ENCODE results near the gene BHLHE40. TPM values are rescaled to one million over a fixed set of nuclear protein-coding genes. Genes with fewer than 3 reads are reported as not detected.

BHLHE40 gene
- total and polyA plus RNA-seq, 10 of the 15 experiments (the other 5 are each of a cell fraction or from before 2014, with no cell fraction given) = 25.2 to 106 (median 51.4) TPM

GRCh38 chr3:4956099-4956498, 23.1 kb upstream of the BHLHE40 start:
- CTCF ChIA-PET = interaction anchor here (1.2 kb wide), 1 partner anchor 13 kb away, joined by 3 read pairs; no protein-coding TSS in a partner anchor
- no peak for TF ChIP-seq TAF1 (IDR thresholded peaks at IDR 0.05; ENCODE audit: borderline replicate concordance, low read depth, low read length)
- ATAC-seq (no peak), DNase-seq (ENCODE audit: low read depth, low spot score) (no peak), FAIRE-seq (no peak)
- no TSS peak for BruUV-seq (replicated peaks)
- SMC1A ChIA-PET (ENCODE audit: uncharacterized antibody, unreplicated experiment) = interaction anchor here (1.1 to 2.1 kb wide), 2 partner anchors 17 to 142 kb away, joined by 3 to 8 read pairs; no protein-coding TSS in a partner anchor
- POLR2A ChIA-PET = interaction anchor here (1.0 kb wide), 1 partner anchor 10 kb away, joined by 4 read pairs; no protein-coding TSS in a partner anchor
- RAD21 ChIA-PET (ENCODE audit: unreplicated experiment) = no interaction called here
- Histone ChIP-seq H3K36me3 (ENCODE audit: control insufficient read depth in 2 of 2, insufficient read depth in 2 of 2, low read length in 1 of 2) (no peaks in the 10 kb centered on the region), H3K9ac (ENCODE audit: control insufficient read depth, insufficient read depth, low read length) (no peak overlapping the region), H3K27ac (ENCODE audit: control insufficient read depth, insufficient read depth) (no peak overlapping the region), H3K79me2 (ENCODE audit: control insufficient read depth, insufficient read depth, low read length) (no peaks in the 10 kb centered on the region), H3K9me3 (replicated peaks; ENCODE audit: control insufficient read depth, insufficient read depth, low read length) (peaks cover 5% of the 10 kb centered on the region; the same call in 2 of the 3 replicates), H2AFZ (ENCODE audit: control insufficient read depth, low read depth, low read length) (no peak overlapping the region), H3K4me2 (ENCODE audit: control insufficient read depth, insufficient read depth) (no peak overlapping the region), H3K4me3 (no peak overlapping the region), H3K27me3 (replicated peaks in 1 of 2; ENCODE audit: control insufficient read depth in 2 of 2, insufficient read depth in 2 of 2, low read length in 1 of 2) (no peaks in the 10 kb centered on the region), H4K20me1 (ENCODE audit: control insufficient read depth, insufficient read depth) (no peaks in the 10 kb centered on the region), H3K4me1 (ENCODE audit: control insufficient read depth, insufficient read depth, low read length) (no peaks in the 10 kb centered on the region)
- 88% methylated on average over 2 of the region's 2 CpGs for WGBS (ENCODE audit: insufficient coverage, insufficient replicate concordance, low lambda C conversion rate, missing lambda C conversion rate)
- intact Hi-C loops (cut with micrococcal nuclease; ENCODE audit: unreplicated experiment) (no loop called here), in situ Hi-C loops (cut with MboI) (no loop called here)

- in situ Hi-C loops (cut with MboI) = no loop called here
- DNase-seq (ENCODE audit: low read depth, low spot score) (no peak), ATAC-seq (no peak), FAIRE-seq (no peak)
- ChIA-PET POLR2A (interaction anchor here (1.0 kb wide), 1 partner anchor 10 kb away, joined by 4 read pairs; no protein-coding TSS in a partner anchor), SMC1A (ENCODE audit: uncharacterized antibody, unreplicated experiment) (interaction anchor here (1.1 to 2.3 kb wide), 3 partner anchors 19 to 142 kb away, joined by 3 to 5 read pairs (median 4); no protein-coding TSS in a partner anchor), CTCF (interaction anchor here (1.2 kb wide), 2 partner anchors 13 to 245 kb away, joined by 3 read pairs; no protein-coding TSS in a partner anchor), RAD21 (ENCODE audit: unreplicated experiment) (no interaction called here)
- Histone ChIP-seq H3K4me2 (ENCODE audit: control insufficient read depth, insufficient read depth) (no peak overlapping the region), H3K36me3 (ENCODE audit: control insufficient read depth in 2 of 2, insufficient read depth in 2 of 2, low read length in 1 of 2) (no peaks in the 10 kb centered on the region), H3K27ac (ENCODE audit: control insufficient read depth, insufficient read depth) (no peak overlapping the region), H2AFZ (ENCODE audit: control insufficient read depth, low read depth, low read length) (no peak overlapping the region), H3K4me1 (ENCODE audit: control insufficient read depth, insufficient read depth, low read length) (no peaks in the 10 kb centered on the region), H3K27me3 (replicated peaks in 1 of 2; ENCODE audit: control insufficient read depth in 2 of 2, insufficient read depth in 2 of 2, low read length in 1 of 2) (no peaks in the 10 kb centered on the region), H3K79me2 (ENCODE audit: control insufficient read depth, insufficient read depth, low read length) (no peaks in the 10 kb centered on the region), H4K20me1 (ENCODE audit: control insufficient read depth, insufficient read depth) (no peaks in the 10 kb centered on the region), H3K9ac (ENCODE audit: control insufficient read depth, insufficient read depth, low read length) (no peak overlapping the region), H3K4me3 (no peak overlapping the region), H3K9me3 (replicated peaks; ENCODE audit: control insufficient read depth, insufficient read depth, low read length) (peaks cover 5% of the 10 kb centered on the region; the same call in 2 of the 3 replicates)
- WGBS (ENCODE audit: insufficient coverage, insufficient replicate concordance, low lambda C conversion rate, missing lambda C conversion rate) = 24% methylated on average over 2 of the region's 2 CpGs
- intact Hi-C loops (cut with micrococcal nuclease; ENCODE audit: unreplicated experiment) = no loop called here
- no TSS peak for BruUV-seq (replicated peaks)
- no peak for TF ChIP-seq CREM (IDR thresholded peaks at IDR 0.05; ENCODE audit: low read depth)
- no peak for TF ChIP-seq ESRRA (IDR thresholded peaks at IDR 0.05; ENCODE audit: low read length)
- TF ChIP-seq MYB (IDR thresholded peaks at IDR 0.05; ENCODE audit: borderline replicate concordance, low read depth, low read length) = no peak
- no peak for TF ChIP-seq NFYA (IDR thresholded peaks at IDR 0.05; ENCODE audit: borderline replicate concordance, low read depth, low read length)
- TF ChIP-seq KDM1A (IDR thresholded peaks at IDR 0.05; ENCODE audit: borderline replicate concordance) = no peak
- no peak for TF ChIP-seq CHD1 (IDR thresholded peaks at IDR 0.05; ENCODE audit: low read depth, low read length)
- no peak for TF ChIP-seq SUPT20H (IDR thresholded peaks at IDR 0.05; ENCODE audit: borderline replicate concordance, control insufficient read depth, low read depth, low read length)
- TF ChIP-seq ELK1 (IDR thresholded peaks at IDR 0.05; ENCODE audit: low read depth, low read length) = no peak
- TF ChIP-seq EP300 (IDR thresholded peaks at IDR 0.05; ENCODE audit: borderline replicate concordance in 1 of 2, control insufficient read depth in 1 of 2, low read depth in 2 of 2, low read length in 2 of 2) = no peak
- no peak for TF ChIP-seq PRDM15 (CRISPR knock-in tag; IDR thresholded peaks at IDR 0.05)
- TF ChIP-seq SIN3A (IDR thresholded peaks at IDR 0.05; ENCODE audit: low read depth, low read length) = no peak
Measured at GRCh38 chr3:4956738-4957137, 22.5 kb upstream of the BHLHE40 start.

Measured in GM12878 (cell line).